ENCODE measurements around the gene TAMALIN.

The TAMALIN gene

GRCh38 chr12:52013626-52014310, 7.0 kb downstream of the TAMALIN start:
- DNase-seq (ENCODE audit: low read depth in 2 of 2) = no peak

- no peak for DNase-seq (ENCODE audit: low read depth in 2 of 2)
Observed at GRCh38 chr12:52014567-52015530, 8.1 kb downstream of the TAMALIN start.

- DNase-seq (ENCODE audit: low read depth in 2 of 2) = no peak
Observed at GRCh38 chr12:52015532-52016041, 8.8 kb downstream of the TAMALIN start.

GRCh38 chr12:52018433-52019112, 11.8 kb downstream of the TAMALIN start:
- no peak for DNase-seq (ENCODE audit: low read depth in 2 of 2)

- no peak for DNase-seq (ENCODE audit: low read depth in 2 of 2)
Observed at GRCh38 chr12:52019113-52019770, 12.5 kb downstream of the TAMALIN start.

- peak; percentile 46 to 59 for DNase-seq (ENCODE audit: low read depth in 2 of 2)
Observed at GRCh38 chr12:52020539-52021336, 14.0 kb downstream of the TAMALIN start.

- no peak for DNase-seq (ENCODE audit: low read depth in 2 of 2)
Observed at GRCh38 chr12:52022841-52023181, 16.1 kb downstream of the TAMALIN start.

GRCh38 chr12:52023182-52023975, 16.6 kb downstream of the TAMALIN start:
- peak; percentile 90 to 93 for DNase-seq (ENCODE audit: low read depth in 2 of 2)

GRCh38 chr12:52023976-52024688, 17.4 kb downstream of the TAMALIN start:
- no peak for DNase-seq (ENCODE audit: low read depth in 2 of 2)

- peak; percentile 28 to 46 for DNase-seq (ENCODE audit: low read depth in 2 of 2)
Observed at GRCh38 chr12:52024845-52025230, 18.1 kb downstream of the TAMALIN start.

GRCh38 chr12:52026263-52026662, 19.5 kb downstream of the TAMALIN start:
- DNase-seq (ENCODE audit: low read depth in 2 of 2) = no peak

- no peak for DNase-seq (ENCODE audit: low read depth in 2 of 2)
Observed at GRCh38 chr12:52027085-52027843, 20.5 kb downstream of the TAMALIN start.

- no peak for DNase-seq (ENCODE audit: low read depth in 2 of 2)
Observed at GRCh38 chr12:52029685-52030084, 22.9 kb downstream of the TAMALIN start.

GRCh38 chr12:52032446-52032803, 25.7 kb downstream of the TAMALIN start:
- no peak for DNase-seq (ENCODE audit: low read depth in 2 of 2)

GRCh38 chr12:52032804-52033445, 26.2 kb downstream of the TAMALIN start:
- peak; percentile 87 to 90 for DNase-seq (ENCODE audit: low read depth in 2 of 2)

- DNase-seq (ENCODE audit: low read depth in 2 of 2) = no peak
Observed at GRCh38 chr12:52033446-52034140, 26.8 kb downstream of the TAMALIN start.

GRCh38 chr12:52035190-52035589, 28.4 kb downstream of the TAMALIN start:
- no peak for DNase-seq (ENCODE audit: low read depth in 2 of 2)

- no peak for DNase-seq (ENCODE audit: low read depth in 2 of 2)
Observed at GRCh38 chr12:52035926-52036325, 29.2 kb downstream of the TAMALIN start.
